Transverse colon (tissue), 4 donors: ENCODE results near the gene C1orf21. TPM values are rescaled to one million over a fixed set of nuclear protein-coding genes. Genes with fewer than 3 reads are reported as not detected.

Experiments used
- DNase-seq: peaks from one replicate; pipeline ENCODE4 v3.0.0-alpha.2; 2019
- H3K27ac ChIP-seq, 4 donors: fragments of 200-600 bp; sonication (generic); 2 replicates each; pipeline ENCODE4 v1.5.1; 2016 to 2018; ENCODE audit warnings: inconsistent platforms in 4 of 4
- H3K27me3 ChIP-seq: fragments of 200-600 bp; sonication (generic); 2 replicates; pipeline ENCODE4 v1.5.1; 2017; ENCODE audit warnings: inconsistent platforms
- H3K36me3 ChIP-seq, 4 donors: fragments of 200-600 bp; sonication (generic); 2 replicates each; pipeline ENCODE4 v1.5.1; 2017 to 2019; ENCODE audit warnings: inconsistent platforms in 4 of 4
- H3K4me1 ChIP-seq, 4 donors: fragments of 200-600 bp; sonication (generic); 2 replicates each; pipeline ENCODE4 v1.5.1; 2017 to 2020; ENCODE audit warnings: inconsistent platforms in 4 of 4
- H3K4me3 ChIP-seq, 4 donors: fragments of 200-600 bp; sonication (generic); 1 replicate in 1 of 4; 2 replicates in 3 of 4; pipeline versions ENCODE4 v1.5.1 to v1.6.1; 2017 to 2019; ENCODE audit warnings: inconsistent platforms in 4 of 4
- H3K9me3 ChIP-seq, 2 donors: fragments of 200-600 bp; sonication (generic); 2 replicates each; pipeline ENCODE4 v1.5.1; 2017 to 2019; ENCODE audit warnings: inconsistent platforms in 2 of 2
- CTCF ChIP-seq, 5 experiments: fragments of 200-600 bp in 3 of 5; fragments of 450-650 bp in 2 of 5; sonication (generic) in 3 of 5; IDR thresholded peaks; 1 replicate in 2 of 5; 2 replicates in 3 of 5; pipeline ENCODE4 v1.5.1; 2016 to 2017; ENCODE audit warnings: antibody characterized with exemption in 5 of 5, inconsistent platforms in 3 of 5, mild to moderate bottlenecking in 2 of 5, moderate library complexity in 1 of 5
- EP300 ChIP-seq: sonication (generic); formaldehyde crosslinking; IDR thresholded peaks from one replicate; pipeline ENCODE4 v1.6.1; 2017; ENCODE audit warnings: antibody characterized with exemption, low read depth
- POLR2A ChIP-seq: fragments of 450-650 bp; IDR thresholded peaks from one replicate; pipeline ENCODE4 v1.6.1; 2016; ENCODE audit warnings: antibody characterized with exemption, mild to moderate bottlenecking, moderate library complexity
- POLR2AphosphoS5 ChIP-seq, 3 donors: sonication (generic); formaldehyde crosslinking; IDR thresholded peaks; one replicate each; pipeline ENCODE4 v1.6.1; 2016; ENCODE audit warnings: antibody characterized with exemption in 3 of 3
- WGBS, 2 donors: methylation state at CpG; one replicate each; pipeline ENCODE4 v1.1.5; 2018; ENCODE audit warnings: low coverage in 1 of 2; 5-methylcytosine and 5-hydroxymethylcytosine counted together
- in situ Hi-C, 4 donors: fragments of 200-750 bp; cut with MboI; loops; one replicate each; pipeline versions ENCODE4 v1.15.0 to v1.15.1; 2017; ENCODE audit warnings: low sequenced_read_pairs in 3 of 4, low pct_ligation_motif_present in 1 of 4, low pct_unique_long_range_greater_than_20kb in 1 of 4
- intact Hi-C: fragments of 100-400 bp; cut with DNase I; formaldehyde crosslinking; loops from one replicate; pipeline ENCODE4 v1.15.1; 2023; ENCODE audit warnings: low total_unique reads
- total RNA-seq, 4 donors: library from RNA; depleted of rRNA; stranded (reverse); fragments of >200 nt; gene quantifications; one replicate each; pipeline ENCODE4 v1.1.0, GENCODE V29; 2016

The C1orf21 gene
- total RNA-seq, 4 donors from 2014 or later = 38.4 to 70.0 (median 62.4) TPM

DNA sequence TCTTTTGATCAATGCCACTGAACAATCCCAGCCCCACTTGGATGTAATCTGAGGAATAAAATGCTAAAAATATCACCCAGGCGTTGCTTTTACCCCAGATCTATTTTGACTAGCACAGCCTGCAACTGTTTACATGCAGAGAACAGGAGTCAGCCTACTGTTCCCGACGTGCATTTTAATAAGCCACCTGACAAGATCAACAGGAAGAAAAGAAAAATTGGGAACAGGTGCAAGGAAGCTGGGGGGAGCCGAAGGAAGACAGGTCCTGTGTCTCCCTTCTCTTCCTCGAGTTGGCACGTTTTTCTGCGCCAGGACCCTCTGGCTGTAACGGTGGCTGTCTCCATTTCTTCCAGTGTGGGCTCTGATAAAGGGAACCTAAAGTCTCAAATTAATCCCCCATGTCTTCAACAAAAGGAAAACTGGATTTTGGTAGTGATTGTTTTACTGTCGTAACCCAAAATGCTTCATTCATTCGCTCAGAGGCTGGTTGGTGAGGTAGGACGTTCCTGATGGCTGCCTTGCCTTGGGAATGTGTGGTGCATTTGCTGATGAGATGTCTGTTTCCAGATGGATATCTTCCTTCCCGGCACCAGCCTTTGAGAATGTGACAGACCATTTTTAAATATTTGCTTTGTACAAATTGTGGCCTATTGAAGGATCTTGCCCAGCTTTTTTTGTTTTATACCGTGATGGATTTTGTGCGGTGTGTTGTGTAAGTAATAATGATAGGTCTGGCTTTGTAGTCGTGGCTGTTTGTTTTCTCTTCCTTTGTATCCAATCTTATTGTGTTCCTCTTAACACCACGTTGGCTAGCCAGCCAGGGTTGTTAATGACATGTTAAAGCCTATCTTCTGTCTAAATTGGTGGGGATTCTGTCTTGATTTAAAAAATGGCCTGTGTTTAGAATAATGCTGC, 117.5 kb downstream of the C1orf21 start:
- peaks cover 7 to 39% (median 31%) of the 10 kb centered on the region in 4 donors for H3K4me1 ChIP-seq
- intact Hi-C loops = no loop called here

GRCh38 chr1:184504955-184505338, 118.1 kb downstream of the C1orf21 start:
- in situ Hi-C loops = no loop called here
- H3K4me1 ChIP-seq = peaks cover 7 to 39% (median 31%) of the 10 kb centered on the region in 4 donors
- no peaks in the 10 kb centered on the region for H3K9me3 ChIP-seq
- H3K4me3 ChIP-seq = no peak overlapping the region
- intact Hi-C loops = no loop called here
- no peaks in the 10 kb centered on the region for H3K27me3 ChIP-seq
- TF ChIP-seq EP300 (no peak), POLR2A (no peak), POLR2AphosphoS5 (IDR thresholded peaks at IDR 0.05) (no peak), CTCF (IDR thresholded peaks at IDR 0.05) (no peak)
- no peaks in the 10 kb centered on the region for H3K36me3 ChIP-seq
- 75% methylated on average over 1 of the region's 1 CpG; no CpG with 5 or more reads in 1 of the 2 donors for WGBS, 2 donors
- no peak for DNase-seq
- no peak overlapping the region for H3K27ac ChIP-seq

More for the DNA sequence above, 117.5 kb downstream of the C1orf21 start:
- in situ Hi-C loops = no loop called here
- H3K27ac ChIP-seq = no peak overlapping the region
- H3K36me3 ChIP-seq = no peaks in the 10 kb centered on the region
- no peak for DNase-seq
- H3K27me3 ChIP-seq = no peaks in the 10 kb centered on the region
- H3K4me3 ChIP-seq = no peak overlapping the region
- TF ChIP-seq POLR2A (no peak), CTCF (IDR thresholded peaks at IDR 0.05) (no peak), POLR2AphosphoS5 (IDR thresholded peaks at IDR 0.05) (no peak), EP300 (no peak)
- WGBS, 2 donors = 49 to 67% methylated on average over 12 to 16 of the region's 16 CpGs
- no peaks in the 10 kb centered on the region for H3K9me3 ChIP-seq

- Histone ChIP-seq H3K9me3 (no peaks in the 10 kb centered on the region), H3K4me3 (no peak overlapping the region), H3K27me3 (no peaks in the 10 kb centered on the region), H3K27ac (no peak overlapping the region), H3K36me3 (no peaks in the 10 kb centered on the region), H3K4me1 (peaks cover 7 to 39% (median 31%) of the 10 kb centered on the region in 4 donors)
- no peak for DNase-seq
- in situ Hi-C loops = no loop called here
- TF ChIP-seq EP300 = no peak
- TF ChIP-seq POLR2A = no peak
- no peak for TF ChIP-seq CTCF (IDR thresholded peaks at IDR 0.05)
- TF ChIP-seq POLR2AphosphoS5 (IDR thresholded peaks at IDR 0.05) = no peak
- WGBS, 2 donors = 88 to 90% methylated on average over 3 of the region's 3 CpGs
- intact Hi-C loops = no loop called here
Measured at GRCh38 chr1:184506481-184506880, 119.7 kb downstream of the C1orf21 start.

GRCh38 chr1:184507165-184507564, 120.3 kb downstream of the C1orf21 start:
- Histone ChIP-seq H3K27ac (peak overlapping the region; percentile 12 to 56 (median 42)), H3K27me3 (no peaks in the 10 kb centered on the region), H3K36me3 (no peaks in the 10 kb centered on the region), H3K4me3 (no peak overlapping the region), H3K4me1 (peaks cover 7 to 39% (median 31%) of the 10 kb centered on the region in 4 donors), H3K9me3 (no peaks in the 10 kb centered on the region)
- WGBS, 2 donors = 21 to 29% methylated on average over 1 of the region's 1 CpG
- DNase-seq = no peak
- TF ChIP-seq POLR2AphosphoS5 (IDR thresholded peaks at IDR 0.05) = no peak
- intact Hi-C loops = no loop called here
- in situ Hi-C loops = no loop called here
